Neural cell (in vitro differentiated cells): ENCODE measurements around the gene CPAMD8. TPM values are rescaled to one million over a fixed set of nuclear protein-coding genes. Genes with fewer than 3 reads are reported as not detected.
"Not testable (repeated sequence)": the region's sequence is repeated elsewhere in the genome, so short reads cannot be mapped to it uniquely, and the experiment has no call there.

Experiments used
- H2AFZ ChIP-seq: fragments of 200-600, 300-800 bp; sonication (generic), shearing (Covaris generic); 2 replicates; pipeline ENCODE4 v1.6.0; 2014; ENCODE audit warnings: low read depth, mild to moderate bottlenecking, antibody characterized with exemption, low read length, moderate library complexity
- H3F3A ChIP-seq: fragments of 200-600 bp; shearing (Covaris generic); 2 replicates; pipeline ENCODE4 v1.6.1; 2016; ENCODE audit warnings: mild to moderate bottlenecking, moderate library complexity, mixed read lengths, antibody characterized with exemption, low read length; ENCODE audit not compliant: insufficient read depth, poor library complexity, severe bottlenecking
- H3K27ac ChIP-seq: fragments of 200-600, 300-800 bp; sonication (generic), shearing (Covaris generic); 2 replicates; pipeline ENCODE4 v1.5.1; 2014; ENCODE audit warnings: mild to moderate bottlenecking, low read length, moderate library complexity
- H3K27me3 ChIP-seq: fragments of 300-800, 200-600 bp; sonication (generic), shearing (Covaris generic); 2 replicates; pipeline ENCODE4 v1.6.0; 2014; ENCODE audit warnings: mild to moderate bottlenecking, low read depth, low read length, moderate library complexity; ENCODE audit not compliant: insufficient read depth
- H3K36me3 ChIP-seq: fragments of 300-800, 200-600 bp; sonication (generic), shearing (Covaris generic); 2 replicates; pipeline ENCODE4 v1.5.1; 2014; ENCODE audit warnings: mild to moderate bottlenecking, antibody characterized with exemption, low read length, moderate library complexity; ENCODE audit not compliant: insufficient read depth
- H3K4me2 ChIP-seq: fragments of 300-800, 200-600 bp; sonication (generic), shearing (Covaris generic); 2 replicates; pipeline ENCODE4 v1.6.0; 2014; ENCODE audit warnings: mild to moderate bottlenecking, low read length
- H3K4me3 ChIP-seq: fragments of 300-800, 200-600 bp; sonication (generic), shearing (Covaris generic); 2 replicates; pipeline ENCODE4 v1.5.1; 2014; ENCODE audit warnings: mild to moderate bottlenecking, low read length, moderate library complexity
- H3K79me2 ChIP-seq: fragments of 200-600 bp; shearing (Covaris generic); replicated peaks from 2 replicates; pipeline ENCODE4 v1.6.0; 2014; ENCODE audit warnings: mild to moderate bottlenecking, low read length, moderate library complexity; ENCODE audit not compliant: insufficient read depth
- H3K9ac ChIP-seq: fragments of 300-800, 200-600 bp; sonication (generic), shearing (Covaris generic); 2 replicates; pipeline ENCODE4 v1.6.1; 2016; ENCODE audit warnings: mild to moderate bottlenecking, low read length, mixed read lengths
- H3K9me2 ChIP-seq: fragments of 200-600 bp; shearing (Covaris generic); 2 replicates; pipeline ENCODE4 v1.6.1; 2016; ENCODE audit warnings: mild to moderate bottlenecking, low read length, mixed read lengths; ENCODE audit not compliant: insufficient read depth
- H3K9me3 ChIP-seq: fragments of 200-600, 300-800 bp; sonication (generic), shearing (Covaris generic); 2 replicates; pipeline ENCODE4 v1.6.1; 2016; ENCODE audit warnings: mild to moderate bottlenecking, mixed run types, low read length, moderate library complexity, mixed read lengths
- H4K20me1 ChIP-seq: fragments of 200-600 bp; shearing (Covaris generic); 2 replicates; pipeline ENCODE4 v1.6.1; 2016; ENCODE audit warnings: mild to moderate bottlenecking, mixed run types; ENCODE audit not compliant: insufficient read depth
- EP300 ChIP-seq: fragments of 450-650 bp; conservative IDR thresholded peaks from 2 replicates; pipeline ENCODE4 v1.6.1; 2014; ENCODE audit warnings: antibody characterized with exemption, mild to moderate bottlenecking, moderate library complexity; ENCODE audit not compliant: poor library complexity, severe bottlenecking
- EZH2 ChIP-seq: fragments of 200-600, 300-800 bp; shearing (Covaris generic), sonication (generic); IDR thresholded peaks from 2 replicates; pipeline ENCODE4 v1.6.1; 2014; ENCODE audit warnings: antibody characterized with exemption, low read length, borderline replicate concordance, mild to moderate bottlenecking; ENCODE audit not compliant: insufficient read depth, poor library complexity, severe bottlenecking
- MXI1 ChIP-seq: fragments of 450-650 bp; conservative IDR thresholded peaks from 2 replicates; pipeline ENCODE4 v1.6.1; 2014; ENCODE audit warnings: antibody characterized with exemption, mild to moderate bottlenecking; ENCODE audit not compliant: poor library complexity, severe bottlenecking
- POLR2AphosphoS5 ChIP-seq: IDR thresholded peaks from 2 replicates; pipeline ENCODE4 v1.6.1; 2012
- RAD21 ChIP-seq: fragments of 450-650 bp; conservative IDR thresholded peaks from 2 replicates; pipeline ENCODE4 v1.6.1; 2014; ENCODE audit warnings: antibody characterized with exemption, mild to moderate bottlenecking, moderate library complexity
- REST ChIP-seq: IDR thresholded peaks from 2 replicates; pipeline ENCODE4 v1.6.1; 2012; ENCODE audit warnings: borderline replicate concordance
- SMC3 ChIP-seq: fragments of 450-650 bp; conservative IDR thresholded peaks from 2 replicates; pipeline ENCODE4 v1.6.1; 2014; ENCODE audit warnings: antibody characterized with exemption, mild to moderate bottlenecking, moderate library complexity; ENCODE audit not compliant: poor library complexity
- TAF1 ChIP-seq: IDR thresholded peaks from 2 replicates; pipeline ENCODE4 v1.6.1; 2012; ENCODE audit warnings: low read depth
- polyA plus RNA-seq: library from polyadenylated mRNA; depleted of rRNA; stranded (reverse); fragments of >200 nt; gene quantifications from 2 replicates; pipeline ENCODE4 v1.2.3, GENCODE V29; 2014
- TF ChIP-seq, protein P1 (sequence below): fragments of 450-650 bp; IDR thresholded peaks from 2 replicates; pipeline ENCODE4 v1.5.1; 2014; ENCODE audit warnings: antibody characterized with exemption, mild to moderate bottlenecking, moderate library complexity; ENCODE audit not compliant: poor library complexity, severe bottlenecking

Gene CPAMD8
- polyA plus RNA-seq, 1 donor from 2014 or later, result 1.9 TPM

- no peak for TF ChIP-seq EZH2
Observed at GRCh38 chr19:16877581-16877980, 149.0 kb downstream of the CPAMD8 start (continued).

- Histone ChIP-seq H2AFZ (no peak overlapping the region), H3K27me3 (no peaks in the 10 kb centered on the region), H4K20me1 (no peaks in the 10 kb centered on the region), H3K4me2 (no peak overlapping the region), H3K79me2 (no peaks in the 10 kb centered on the region), H3K9ac (no peak overlapping the region), H3K9me3 (peaks cover 5% of the 10 kb centered on the region), H3K36me3 (no peaks in the 10 kb centered on the region), H3F3A (no peaks in the 10 kb centered on the region), H3K4me3 (no peak overlapping the region), H3K27ac (no peak overlapping the region), H3K9me2 (no peaks in the 10 kb centered on the region)
- TF ChIP-seq EZH2 (no peak), RAD21 (no peak), SMC3 (no peak)
Observed at GRCh38 chr19:16876904-16877361, 149.7 kb downstream of the CPAMD8 start.

DNA sequence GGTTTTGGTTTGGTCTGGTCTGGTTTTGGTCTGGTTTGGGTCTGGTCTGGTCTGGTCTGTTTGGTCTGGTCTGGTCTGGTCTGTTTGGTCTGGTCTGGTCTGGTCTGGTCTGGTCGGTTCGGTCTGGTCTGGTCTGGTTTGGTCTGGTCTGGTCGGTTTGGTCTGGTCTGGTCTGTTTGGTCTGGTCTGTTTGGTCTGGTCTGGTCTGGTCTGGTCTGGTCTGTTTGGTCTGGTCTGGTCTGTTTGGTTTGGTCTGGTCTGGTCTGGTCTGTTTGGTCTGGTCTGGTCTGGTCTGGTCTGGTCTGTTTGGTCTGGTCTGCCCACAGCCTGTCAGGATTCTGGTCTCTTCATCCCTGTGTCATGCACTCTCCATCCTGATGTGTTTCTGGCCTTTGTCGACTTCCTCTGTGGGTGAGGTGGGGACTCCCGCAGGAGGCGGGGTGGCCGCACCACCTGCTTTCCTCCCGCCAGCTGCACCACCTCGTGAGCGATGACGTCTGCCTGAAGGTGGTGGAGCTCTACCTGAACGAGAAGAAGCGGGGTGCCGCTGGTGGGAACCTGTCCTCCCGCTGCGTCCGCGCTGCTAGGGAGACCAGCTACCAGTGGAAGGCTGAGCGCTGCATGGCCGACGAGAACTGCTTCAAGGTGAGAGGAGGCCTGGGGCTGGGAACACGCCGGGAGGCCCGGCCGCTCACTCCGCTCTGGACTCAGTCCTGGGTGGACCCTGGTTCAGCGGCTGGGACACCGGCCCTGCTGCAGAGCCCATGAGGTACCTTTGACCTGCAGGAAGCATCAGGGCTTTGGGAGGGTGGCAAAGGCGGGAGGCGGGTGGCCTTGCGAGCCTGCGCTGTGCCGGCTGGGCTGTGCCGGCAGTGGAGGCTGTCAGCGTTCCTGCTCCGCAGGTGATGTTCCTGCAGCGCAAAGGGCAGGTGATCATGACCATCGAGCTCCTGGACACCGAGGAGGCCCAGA is 150.7 kb downstream of the CPAMD8 start:
- H3K79me2 ChIP-seq, result no peaks in the 10 kb centered on the region
- no peaks in the 10 kb centered on the region for H3K27me3 ChIP-seq
- H3K27ac ChIP-seq, result no peak overlapping the region
- no peak overlapping the region for H3K9ac ChIP-seq
- H3K4me3 ChIP-seq, result no peak overlapping the region
- H3K36me3 ChIP-seq, result no peaks in the 10 kb centered on the region
- H3K9me3 ChIP-seq, result no peaks in the 10 kb centered on the region
- no peak overlapping the region for H2AFZ ChIP-seq
- H3K4me2 ChIP-seq, result no peak overlapping the region
- H3K9me2 ChIP-seq, result no peaks in the 10 kb centered on the region
- TF ChIP-seq RAD21 (no peak), EZH2 (no peak), TAF1 (no peak), MXI1 (no peak), REST (no peak), POLR2AphosphoS5 (no peak), SMC3 (no peak), EP300 (no peak)
- TF ChIP-seq, protein P1, sequence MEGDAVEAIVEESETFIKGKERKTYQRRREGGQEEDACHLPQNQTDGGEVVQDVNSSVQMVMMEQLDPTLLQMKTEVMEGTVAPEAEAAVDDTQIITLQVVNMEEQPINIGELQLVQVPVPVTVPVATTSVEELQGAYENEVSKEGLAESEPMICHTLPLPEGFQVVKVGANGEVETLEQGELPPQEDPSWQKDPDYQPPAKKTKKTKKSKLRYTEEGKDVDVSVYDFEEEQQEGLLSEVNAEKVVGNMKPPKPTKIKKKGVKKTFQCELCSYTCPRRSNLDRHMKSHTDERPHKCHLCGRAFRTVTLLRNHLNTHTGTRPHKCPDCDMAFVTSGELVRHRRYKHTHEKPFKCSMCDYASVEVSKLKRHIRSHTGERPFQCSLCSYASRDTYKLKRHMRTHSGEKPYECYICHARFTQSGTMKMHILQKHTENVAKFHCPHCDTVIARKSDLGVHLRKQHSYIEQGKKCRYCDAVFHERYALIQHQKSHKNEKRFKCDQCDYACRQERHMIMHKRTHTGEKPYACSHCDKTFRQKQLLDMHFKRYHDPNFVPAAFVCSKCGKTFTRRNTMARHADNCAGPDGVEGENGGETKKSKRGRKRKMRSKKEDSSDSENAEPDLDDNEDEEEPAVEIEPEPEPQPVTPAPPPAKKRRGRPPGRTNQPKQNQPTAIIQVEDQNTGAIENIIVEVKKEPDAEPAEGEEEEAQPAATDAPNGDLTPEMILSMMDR, result no peak
- H3F3A ChIP-seq, result no peaks in the 10 kb centered on the region
- H4K20me1 ChIP-seq, result no peaks in the 10 kb centered on the region

DNA sequence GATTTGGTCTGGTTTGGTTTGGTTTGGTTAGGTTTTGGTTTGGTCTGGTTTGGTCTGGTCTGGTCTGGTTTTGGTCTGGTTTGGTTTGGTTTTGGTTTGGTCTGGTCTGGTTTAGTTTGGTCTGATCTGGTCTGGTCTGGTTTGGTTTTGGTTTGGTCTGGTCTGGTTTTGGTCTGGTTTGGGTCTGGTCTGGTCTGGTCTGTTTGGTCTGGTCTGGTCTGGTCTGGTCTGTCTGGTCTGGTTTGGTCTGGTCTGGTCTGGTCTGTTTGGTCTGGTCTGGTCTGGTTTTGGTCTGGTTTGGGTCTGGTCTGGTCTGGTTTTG is 151.7 kb downstream of the CPAMD8 start:
- not testable (repeated sequence) for H3K9me3 ChIP-seq, H2AFZ ChIP-seq, H4K20me1 ChIP-seq, H3F3A ChIP-seq, H3K79me2 ChIP-seq, H3K9me2 ChIP-seq, H3K9ac ChIP-seq, H3K4me3 ChIP-seq, H3K27me3 ChIP-seq, H3K4me2 ChIP-seq, H3K36me3 ChIP-seq, H3K27ac ChIP-seq
